ENCODE data around the gene EDN3.

The EDN3 gene, protein sequence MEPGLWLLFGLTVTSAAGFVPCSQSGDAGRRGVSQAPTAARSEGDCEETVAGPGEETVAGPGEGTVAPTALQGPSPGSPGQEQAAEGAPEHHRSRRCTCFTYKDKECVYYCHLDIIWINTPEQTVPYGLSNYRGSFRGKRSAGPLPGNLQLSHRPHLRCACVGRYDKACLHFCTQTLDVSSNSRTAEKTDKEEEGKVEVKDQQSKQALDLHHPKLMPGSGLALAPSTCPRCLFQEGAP

DNA sequence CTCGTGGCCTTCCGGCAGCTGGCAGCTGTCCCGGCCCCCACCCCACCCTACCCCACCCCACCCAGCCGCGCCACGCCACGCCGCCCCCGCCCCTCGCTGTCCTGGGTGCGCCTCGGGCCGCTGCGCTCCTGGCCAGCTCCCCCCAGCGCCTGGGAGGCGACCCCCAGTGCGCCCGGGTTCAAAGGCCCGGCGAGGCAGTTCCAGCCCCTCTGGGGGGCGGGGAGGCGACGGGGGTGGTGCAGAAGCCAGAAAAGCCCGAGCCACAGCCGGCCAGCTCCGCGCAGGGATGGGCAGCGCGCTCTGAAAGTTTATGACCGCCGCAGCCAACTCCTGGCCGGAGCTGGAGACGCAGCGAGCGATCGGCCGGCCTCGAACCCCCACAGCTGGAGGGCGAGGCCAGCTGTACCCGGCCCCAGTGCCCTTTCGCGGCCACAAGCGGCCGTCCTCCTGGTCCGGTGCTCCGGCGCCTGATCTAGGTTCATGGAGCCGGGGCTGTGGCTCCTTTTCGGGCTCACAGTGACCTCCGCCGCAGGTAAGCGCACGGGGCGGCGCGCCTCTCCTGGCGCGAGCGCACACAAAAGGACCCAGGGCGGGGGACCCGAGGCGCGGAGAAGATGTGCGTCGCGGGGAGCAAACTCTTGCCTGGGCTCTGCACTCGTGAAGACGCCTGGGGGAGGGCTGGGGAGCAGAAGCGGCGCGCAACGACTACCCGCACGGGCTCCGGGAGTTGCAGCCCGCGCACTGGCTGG is at the start of gene EDN3:
Gene EDN3, plus strand, starts transcription at position 279 of the 749 bp plus-strand sequence. Its CDS starts 202 bp downstream, at position 481.
- Mint-ChIP-seq H3K27ac (no peak within 1 kb of the TSS), H3K36me3 (ENCODE audit: low read depth) (no peaks in the 10 kb centered on the region), H3K27me3 (ENCODE audit: low read depth) (peaks cover 92% of the 10 kb centered on the region), H3K9me3 (no peaks in the 10 kb centered on the region), H3K4me3 (peak within 1 kb of the TSS; percentile 70 to 77 (median 74)), H3K4me1 (peaks cover 5% of the 10 kb centered on the region)
- TF ChIP-seq, protein P1, sequence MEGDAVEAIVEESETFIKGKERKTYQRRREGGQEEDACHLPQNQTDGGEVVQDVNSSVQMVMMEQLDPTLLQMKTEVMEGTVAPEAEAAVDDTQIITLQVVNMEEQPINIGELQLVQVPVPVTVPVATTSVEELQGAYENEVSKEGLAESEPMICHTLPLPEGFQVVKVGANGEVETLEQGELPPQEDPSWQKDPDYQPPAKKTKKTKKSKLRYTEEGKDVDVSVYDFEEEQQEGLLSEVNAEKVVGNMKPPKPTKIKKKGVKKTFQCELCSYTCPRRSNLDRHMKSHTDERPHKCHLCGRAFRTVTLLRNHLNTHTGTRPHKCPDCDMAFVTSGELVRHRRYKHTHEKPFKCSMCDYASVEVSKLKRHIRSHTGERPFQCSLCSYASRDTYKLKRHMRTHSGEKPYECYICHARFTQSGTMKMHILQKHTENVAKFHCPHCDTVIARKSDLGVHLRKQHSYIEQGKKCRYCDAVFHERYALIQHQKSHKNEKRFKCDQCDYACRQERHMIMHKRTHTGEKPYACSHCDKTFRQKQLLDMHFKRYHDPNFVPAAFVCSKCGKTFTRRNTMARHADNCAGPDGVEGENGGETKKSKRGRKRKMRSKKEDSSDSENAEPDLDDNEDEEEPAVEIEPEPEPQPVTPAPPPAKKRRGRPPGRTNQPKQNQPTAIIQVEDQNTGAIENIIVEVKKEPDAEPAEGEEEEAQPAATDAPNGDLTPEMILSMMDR (IDR thresholded peaks at IDR 0.05; ENCODE audit: unreplicated experiment in 3 of 3) = no peak

- Mint-ChIP-seq H3K4me1 (peaks cover 7% of the 10 kb centered on the region), H3K9me3 (peaks cover 16% of the 10 kb centered on the region), H3K27me3 (ENCODE audit: low read depth) (peaks cover 4% of the 10 kb centered on the region), H3K27ac (no peak overlapping the region), H3K4me3 (no peak overlapping the region), H3K36me3 (ENCODE audit: low read depth) (no peaks in the 10 kb centered on the region)
- TF ChIP-seq, protein P1 (IDR thresholded peaks at IDR 0.05; ENCODE audit: unreplicated experiment in 3 of 3) = no peak
These were observed 47.1 kb upstream of the EDN3 start for GRCh38 chr20:59253325-59253724.

DNA sequence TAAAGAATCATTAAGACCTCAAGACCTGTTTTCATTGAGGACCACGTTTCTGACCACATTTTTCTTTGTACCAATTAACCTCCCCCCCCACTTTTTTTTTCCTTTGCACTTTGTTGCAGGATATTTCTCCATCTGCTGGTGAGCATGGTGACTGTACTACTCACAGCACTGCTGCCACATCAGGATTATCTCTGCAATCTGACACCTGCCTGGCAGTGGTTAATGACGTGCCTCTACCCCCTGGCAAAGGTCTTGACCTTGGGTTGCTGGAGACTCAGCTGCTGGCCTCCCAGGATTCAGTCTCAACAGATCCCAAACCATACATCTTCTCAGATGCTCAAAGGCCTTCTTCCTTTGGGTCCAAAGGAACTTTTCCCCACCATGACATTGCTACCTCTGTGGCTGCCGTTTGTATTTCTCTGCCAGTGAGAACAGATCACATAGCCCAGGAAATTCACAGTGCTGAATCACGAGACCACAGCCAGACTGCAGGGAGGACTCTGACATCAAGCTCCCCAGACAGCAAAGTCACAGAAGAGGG is 46.6 kb upstream of the EDN3 start:
- Mint-ChIP-seq H3K9me3 (peaks cover 16% of the 10 kb centered on the region), H3K27ac (no peak overlapping the region), H3K4me1 (peaks cover 12% of the 10 kb centered on the region), H3K27me3 (ENCODE audit: low read depth) (peaks cover 4% of the 10 kb centered on the region), H3K36me3 (ENCODE audit: low read depth) (no peaks in the 10 kb centered on the region), H3K4me3 (no peak overlapping the region)
- TF ChIP-seq, protein P1 (IDR thresholded peaks at IDR 0.05; ENCODE audit: unreplicated experiment in 3 of 3) = no peak

DNA sequence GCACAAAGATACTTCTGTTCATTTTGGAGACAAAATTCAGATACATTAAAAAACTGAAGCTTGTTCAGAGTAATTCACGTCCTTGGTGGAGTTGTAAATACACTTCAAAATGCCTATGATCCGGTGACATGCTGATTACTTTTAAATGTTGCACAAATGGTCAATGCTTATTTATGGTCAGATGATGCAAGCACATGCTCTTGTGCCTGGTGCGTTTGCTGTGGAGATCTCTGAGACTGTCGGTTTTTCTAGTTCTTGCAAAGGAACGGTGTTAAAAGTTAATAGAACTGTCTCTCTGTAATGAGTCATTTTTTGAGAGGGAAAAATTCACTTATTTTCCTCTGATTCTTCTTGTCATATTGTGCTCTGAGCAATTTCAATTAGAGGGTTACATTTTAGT is 45.2 kb upstream of the EDN3 start:
- Mint-ChIP-seq H3K27me3 (ENCODE audit: low read depth) (peaks cover 4% of the 10 kb centered on the region), H3K27ac (no peak overlapping the region)
- TF ChIP-seq, protein P1 (IDR thresholded peaks at IDR 0.05; ENCODE audit: unreplicated experiment in 3 of 3) = no peak

GRCh38 chr20:59258221-59258621 is 42.2 kb upstream of the EDN3 start:
- peaks cover 17% of the 10 kb centered on the region for H3K4me1 Mint-ChIP-seq
- H3K27ac Mint-ChIP-seq = peak overlapping the region in 1 of 3 experiments; percentile 23
- H3K9me3 Mint-ChIP-seq = peaks cover 2% of the 10 kb centered on the region
- peaks cover 4% of the 10 kb centered on the region for H3K27me3 Mint-ChIP-seq (ENCODE audit: low read depth)
- H3K36me3 Mint-ChIP-seq (ENCODE audit: low read depth) = no peaks in the 10 kb centered on the region
- TF ChIP-seq, protein P1 (IDR thresholded peaks at IDR 0.05; ENCODE audit: unreplicated experiment in 3 of 3) = no peak
- H3K4me3 Mint-ChIP-seq = no peak overlapping the region

More for the DNA sequence above, 45.2 kb upstream of the EDN3 start:
- no peak overlapping the region for H3K4me3 Mint-ChIP-seq
- no peaks in the 10 kb centered on the region for H3K36me3 Mint-ChIP-seq (ENCODE audit: low read depth)
- peaks cover 17% of the 10 kb centered on the region for H3K4me1 Mint-ChIP-seq
- H3K9me3 Mint-ChIP-seq = peaks cover 13% of the 10 kb centered on the region
